ENCODE data around the gene GVQW3. TPM values are rescaled to one million over a fixed set of nuclear protein-coding genes. Genes with fewer than 3 reads are reported as not detected.

The GVQW3 gene
- total and polyA plus RNA-seq, 2 donors (not counting 1 experiment from before 2014, with no cell fraction given), result 3.5 to 8.2 TPM

- Mint-ChIP-seq H3K27me3 (no peaks in the 10 kb centered on the region), H3K9me3 (ENCODE audit: insufficient read depth) (no peaks in the 10 kb centered on the region), H3K4me3 (no peak overlapping the region), H3K27ac (no peak overlapping the region), H3K4me1 (no peaks in the 10 kb centered on the region)
- TF ChIP-seq EZH2 (IDR thresholded peaks at IDR 0.05; ENCODE audit: borderline replicate concordance, insufficient read depth, low read depth, low read length, poor library complexity, severe bottlenecking) (no peak), CTCF (IDR thresholded peaks at IDR 0.05) (no peak)
- no peak overlapping the region for H3K27ac ChIP-seq (ENCODE audit: low read length in 2 of 2)
- H2AFZ ChIP-seq (ENCODE audit: insufficient read depth, low read depth, low read length, poor library complexity, severe bottlenecking), result no peak overlapping the region
- H3K36me3 ChIP-seq (replicated peaks in 1 of 2; ENCODE audit: control extremely low read depth in 1 of 2, control insufficient read depth in 1 of 2, extremely low read depth in 1 of 2, insufficient read depth in 2 of 2, low read length in 1 of 2), result peaks cover 0 to 11% of the 10 kb centered on the region in 2 experiments
- no peaks in the 10 kb centered on the region for H3K4me1 ChIP-seq (ENCODE audit: control insufficient read depth in 2 of 2, insufficient read depth in 2 of 2, low read length in 2 of 2)
- intact Hi-C loops (cut with micrococcal nuclease), result no loop called here
- CTCF ChIA-PET, result no interaction called here
- no peaks in the 10 kb centered on the region for H3K79me2 ChIP-seq (ENCODE audit: control insufficient read depth, insufficient read depth, low read length)
- DNase-seq (no peak), ATAC-seq (ENCODE audit: low read depth) (no peak)
- no peak overlapping the region for H3K4me2 ChIP-seq (replicated peaks; ENCODE audit: low read depth, low read length, poor library complexity, severe bottlenecking)
- no peak overlapping the region for H3K4me3 ChIP-seq (ENCODE audit: control extremely low read depth in 1 of 5, extremely low read depth in 1 of 5, insufficient read depth in 1 of 5, low read depth in 2 of 5, low read length in 4 of 5)
- H4K20me1 ChIP-seq (ENCODE audit: control insufficient read depth, insufficient read depth, low read length, poor library complexity, severe bottlenecking), result no peaks in the 10 kb centered on the region
- no CpG with 5 or more reads among the region's 2 CpGs for WGBS (ENCODE audit: insufficient coverage)
- H3K27me3 ChIP-seq (replicated peaks in 1 of 4; ENCODE audit: control extremely low read depth in 1 of 4, control insufficient read depth in 3 of 4, insufficient read depth in 4 of 4, low read length in 3 of 4), result no peaks in the 10 kb centered on the region
- no peak overlapping the region for H3K9ac ChIP-seq (ENCODE audit: low read length)
- POLR2A ChIA-PET, result no interaction called here
- no peaks in the 10 kb centered on the region for H3K9me3 ChIP-seq (ENCODE audit: control extremely low read depth in 1 of 3, control insufficient read depth in 2 of 3, insufficient read depth in 1 of 3, low read length in 2 of 3)
These were observed 33.7 kb upstream of the GVQW3 start for GRCh38 chr11:76347466-76347865.

- no peak overlapping the region for H3K27ac Mint-ChIP-seq
- no peak overlapping the region for H2AFZ ChIP-seq (ENCODE audit: insufficient read depth, low read depth, low read length, poor library complexity, severe bottlenecking)
- POLR2A ChIA-PET, result no interaction called here
- no peak overlapping the region for H3K4me3 Mint-ChIP-seq
- intact Hi-C loops (cut with micrococcal nuclease), result no loop called here
- H3K9ac ChIP-seq (ENCODE audit: low read length), result no peak overlapping the region
- no peaks in the 10 kb centered on the region for H3K27me3 ChIP-seq (replicated peaks in 1 of 4; ENCODE audit: control extremely low read depth in 1 of 4, control insufficient read depth in 3 of 4, insufficient read depth in 4 of 4, low read length in 3 of 4)
- no peak for DNase-seq
- H3K4me1 Mint-ChIP-seq, result no peaks in the 10 kb centered on the region
- no peaks in the 10 kb centered on the region for H4K20me1 ChIP-seq (ENCODE audit: control insufficient read depth, insufficient read depth, low read length, poor library complexity, severe bottlenecking)
- no peak overlapping the region for H3K27ac ChIP-seq (ENCODE audit: low read length in 2 of 2)
- H3K4me3 ChIP-seq (ENCODE audit: control extremely low read depth in 1 of 5, extremely low read depth in 1 of 5, insufficient read depth in 1 of 5, low read depth in 2 of 5, low read length in 4 of 5), result no peak overlapping the region
- no peaks in the 10 kb centered on the region for H3K27me3 Mint-ChIP-seq
- no peak overlapping the region for H3K4me2 ChIP-seq (replicated peaks; ENCODE audit: low read depth, low read length, poor library complexity, severe bottlenecking)
- H3K9me3 ChIP-seq (ENCODE audit: control extremely low read depth in 1 of 3, control insufficient read depth in 2 of 3, insufficient read depth in 1 of 3, low read length in 2 of 3), result no peaks in the 10 kb centered on the region
- TF ChIP-seq CTCF (IDR thresholded peaks at IDR 0.05), result no peak
- no peak for TF ChIP-seq EZH2 (IDR thresholded peaks at IDR 0.05; ENCODE audit: borderline replicate concordance, insufficient read depth, low read depth, low read length, poor library complexity, severe bottlenecking)
- H3K36me3 ChIP-seq (replicated peaks in 1 of 2; ENCODE audit: control extremely low read depth in 1 of 2, control insufficient read depth in 1 of 2, extremely low read depth in 1 of 2, insufficient read depth in 2 of 2, low read length in 1 of 2), result peaks cover 3 to 20% of the 10 kb centered on the region in 2 experiments
- no peaks in the 10 kb centered on the region for H3K4me1 ChIP-seq (ENCODE audit: control insufficient read depth in 2 of 2, insufficient read depth in 2 of 2, low read length in 2 of 2)
- no peaks in the 10 kb centered on the region for H3K79me2 ChIP-seq (ENCODE audit: control insufficient read depth, insufficient read depth, low read length)
- CTCF ChIA-PET, result no interaction called here
- H3K9me3 Mint-ChIP-seq (ENCODE audit: insufficient read depth), result no peaks in the 10 kb centered on the region
- ATAC-seq (ENCODE audit: low read depth), result no peak
- WGBS (ENCODE audit: insufficient coverage), result 100% methylated on average over 1 of the region's 3 CpGs
These were observed 32.8 kb upstream of the GVQW3 start for GRCh38 chr11:76348348-76348747.

Data from B cell (primary cell).